Stimulated activated CD4-positive, alpha-beta T cell treated with anti-CD3 and anti-CD28 coated beads, TNF-alpha, amount 100 ng/mL, for 48 hours (primary cell): ENCODE measurements around the gene TMEM183A.

Experiments used
- DNase-seq, 3 donors: peaks; one replicate each; pipeline ENCODE4 v3.0.0-alpha.2; 2020; ENCODE audit warnings: low read depth in 3 of 3

The TMEM183A gene

GRCh38 chr1:203069030-203069747 lies 62.0 kb downstream of the TMEM183A start:
- DNase-seq: no peak

DNA sequence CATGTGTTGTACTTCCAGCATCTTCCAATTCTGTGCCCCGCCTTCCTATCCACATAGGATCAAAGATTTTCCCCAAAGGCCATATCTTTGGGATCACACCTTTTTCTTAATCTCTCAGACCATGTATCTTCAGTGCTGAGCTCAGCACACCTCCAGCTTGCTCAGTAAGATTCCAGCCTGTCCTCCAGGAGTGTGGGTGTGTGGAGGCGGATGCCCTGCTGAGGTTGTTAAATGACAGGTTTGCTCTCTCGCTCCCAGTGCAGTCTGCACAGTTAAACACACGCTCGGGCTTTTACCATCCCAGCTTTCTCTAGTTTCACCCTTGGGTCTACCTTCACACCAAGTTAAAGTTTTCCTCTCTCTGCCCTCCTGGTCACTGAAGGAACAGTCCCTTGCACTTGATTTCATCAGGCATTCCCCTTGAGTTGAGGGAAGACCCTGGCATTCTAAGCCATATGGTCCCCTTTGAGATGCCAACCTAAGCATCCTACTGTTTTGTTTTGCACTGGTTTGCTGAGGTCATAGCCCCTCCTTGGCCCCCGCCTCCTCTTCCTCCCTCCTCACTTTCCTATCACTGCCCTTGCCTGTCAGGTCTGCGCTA lies 64.9 kb downstream of the TMEM183A start:
- DNase-seq: no peak

- no peak for DNase-seq
Observed at GRCh38 chr1:203072911-203073310, 65.7 kb downstream of the TMEM183A start.

- DNase-seq: no peak
Observed at GRCh38 chr1:203073469-203073868, 66.3 kb downstream of the TMEM183A start.
